Loucy (cell line): ENCODE data around the gene HSPBP1.

Experiments
- H2AFZ ChIP-seq: fragments of 200-600 bp; sonication (generic); 2 replicates; pipeline ENCODE4 v1.6.0; 2016; ENCODE audit warnings: antibody characterized with exemption, mild to moderate bottlenecking, low read length, moderate library complexity
- H3F3A ChIP-seq: fragments of 200-600 bp; 2 replicates; pipeline ENCODE4 v1.6.0; 2016; ENCODE audit warnings: antibody characterized with exemption, low read depth, mild to moderate bottlenecking
- H3K27me3 ChIP-seq: fragments of 200-600 bp; sonication (generic); 2 replicates; pipeline ENCODE4 v1.6.1; 2014; ENCODE audit warnings: low read length, mild to moderate bottlenecking; ENCODE audit not compliant: insufficient read depth, poor library complexity, severe bottlenecking
- H3K36me3 ChIP-seq: fragments of 200-600 bp; sonication (generic); 2 replicates; pipeline ENCODE4 v1.6.1; 2016; ENCODE audit warnings: low read length; ENCODE audit not compliant: insufficient read depth
- H3K4me1 ChIP-seq: fragments of 200-600 bp; sonication (generic); 2 replicates; pipeline ENCODE4 v1.5.1; 2014; ENCODE audit warnings: low read length, mild to moderate bottlenecking; ENCODE audit not compliant: insufficient read depth, poor library complexity, severe bottlenecking
- H3K4me2 ChIP-seq: fragments of 200-600 bp; sonication (generic); 2 replicates; pipeline ENCODE4 v1.6.0; 2014; ENCODE audit warnings: antibody characterized with exemption, low read length, low read depth, mild to moderate bottlenecking; ENCODE audit not compliant: poor library complexity, severe bottlenecking
- H3K4me3 ChIP-seq: fragments of 200-600 bp; sonication (generic); 2 replicates; pipeline ENCODE4 v1.5.1; 2014; ENCODE audit warnings: low read length, mild to moderate bottlenecking, mixed read lengths; ENCODE audit not compliant: poor library complexity, severe bottlenecking
- H3K79me2 ChIP-seq: fragments of 200-600 bp; sonication (generic); 2 replicates; pipeline ENCODE4 v1.6.1; 2014; ENCODE audit warnings: low read length; ENCODE audit not compliant: insufficient read depth
- H3K9ac ChIP-seq: fragments of 200-600 bp; sonication (generic); 2 replicates; pipeline ENCODE4 v1.6.0; 2014; ENCODE audit warnings: mild to moderate bottlenecking, low read depth, low read length, moderate library complexity; ENCODE audit not compliant: poor library complexity, severe bottlenecking
- H3K9me2 ChIP-seq: fragments of 200-600 bp; sonication (generic); replicated peaks from 2 replicates; pipeline ENCODE4 v1.6.1; 2016; ENCODE audit warnings: low read depth, low read length, mixed read lengths
- H3K9me3 ChIP-seq: fragments of 200-600 bp; sonication (generic); 2 replicates; pipeline ENCODE4 v1.6.1; 2014; ENCODE audit warnings: mild to moderate bottlenecking, antibody characterized with exemption, low read length, low read depth; ENCODE audit not compliant: insufficient read depth
- H4K20me1 ChIP-seq: fragments of 200-600 bp; sonication (generic); 2 replicates; pipeline ENCODE4 v1.6.0; 2014; ENCODE audit warnings: antibody characterized with exemption, low read length, mild to moderate bottlenecking; ENCODE audit not compliant: insufficient read depth, poor library complexity, severe bottlenecking
- CTCF ChIP-seq: fragments of 200-600 bp; sonication (generic); conservative IDR thresholded peaks from 2 replicates; pipeline ENCODE4 v1.5.1; 2014; ENCODE audit warnings: mild to moderate bottlenecking, antibody characterized with exemption, low read length
- EZH2phosphoT487 ChIP-seq: fragments of 200-600 bp; IDR thresholded peaks from 2 replicates; pipeline ENCODE4 v1.6.1; 2018; ENCODE audit warnings: antibody characterized with exemption, mild to moderate bottlenecking, moderate library complexity, borderline replicate concordance

The HSPBP1 gene

GRCh38 chr19:55242517-55242916 is 37.4 kb downstream of the HSPBP1 start:
- peaks cover 85% of the 10 kb centered on the region for H4K20me1 ChIP-seq
- peaks cover 98% of the 10 kb centered on the region; the same call in 1 of the 2 replicates for H3K36me3 ChIP-seq

GRCh38 chr19:55241935-55242464 is 37.9 kb downstream of the HSPBP1 start:
- Histone ChIP-seq H3K27me3 (no peaks in the 10 kb centered on the region), H3K4me3 (no peak overlapping the region), H3K4me2 (no peak overlapping the region), H4K20me1 (peaks cover 85% of the 10 kb centered on the region), H3K9ac (no peak overlapping the region), H3K4me1 (no peaks in the 10 kb centered on the region), H3K36me3 (peaks cover 98% of the 10 kb centered on the region), H3K9me2 (no peaks in the 10 kb centered on the region), H2AFZ (no peak overlapping the region), H3F3A (no peaks in the 10 kb centered on the region), H3K9me3 (no peaks in the 10 kb centered on the region), H3K79me2 (peaks cover 78% of the 10 kb centered on the region)
- TF ChIP-seq EZH2phosphoT487: no peak
- no peak for TF ChIP-seq CTCF

More at GRCh38 chr19:55242517-55242916, 37.4 kb downstream of the HSPBP1 start:
- Histone ChIP-seq H2AFZ (no peak overlapping the region), H3K9me3 (no peaks in the 10 kb centered on the region), H3K9ac (no peak overlapping the region), H3F3A (no peaks in the 10 kb centered on the region), H3K79me2 (peaks cover 79% of the 10 kb centered on the region), H3K4me3 (no peak overlapping the region), H3K4me1 (no peaks in the 10 kb centered on the region), H3K9me2 (no peaks in the 10 kb centered on the region), H3K4me2 (no peak overlapping the region), H3K27me3 (no peaks in the 10 kb centered on the region)
- TF ChIP-seq EZH2phosphoT487: no peak
- TF ChIP-seq CTCF: no peak

- Histone ChIP-seq H3K9me2 (no peaks in the 10 kb centered on the region), H3K9me3 (no peaks in the 10 kb centered on the region), H4K20me1 (peaks cover 84% of the 10 kb centered on the region), H3K27me3 (no peaks in the 10 kb centered on the region), H2AFZ (no peak overlapping the region), H3K79me2 (peaks cover 77% of the 10 kb centered on the region), H3K4me2 (no peak overlapping the region), H3K4me1 (no peaks in the 10 kb centered on the region), H3K36me3 (peaks cover 98% of the 10 kb centered on the region), H3K4me3 (no peak overlapping the region), H3K9ac (no peak overlapping the region), H3F3A (no peaks in the 10 kb centered on the region)
- TF ChIP-seq CTCF (no peak), EZH2phosphoT487 (no peak)
Measured at GRCh38 chr19:55241143-55241934, 38.6 kb downstream of the HSPBP1 start.
